ENCODE results near the gene SOX15.
"Not testable (repeated sequence)": the region's sequence is repeated elsewhere in the genome, so short reads cannot be mapped to it uniquely, and the experiment has no call there.

The SOX15 gene

DNA sequence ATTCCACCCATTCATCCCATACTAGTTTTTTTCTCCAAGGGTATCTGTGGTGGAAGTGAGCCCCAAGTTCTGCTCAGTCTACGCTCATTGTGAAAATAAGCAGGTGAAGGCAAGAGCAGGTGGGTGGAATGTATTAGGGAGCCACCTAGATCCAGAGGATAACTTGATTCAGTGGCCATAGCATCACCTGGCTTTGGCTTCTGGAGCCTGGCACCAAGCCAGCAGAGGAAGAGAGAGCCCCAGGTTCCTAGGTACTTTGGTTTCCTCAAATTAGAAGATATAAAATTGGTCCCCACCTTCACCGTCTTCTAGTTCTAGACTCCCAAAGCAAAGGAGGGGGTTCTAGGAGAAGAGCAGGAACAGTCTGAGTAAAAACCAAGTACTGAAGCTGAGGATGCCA, 20.7 kb upstream of the SOX15 start:
- DNase-seq (ENCODE audit: low spot score) = no peak

DNA sequence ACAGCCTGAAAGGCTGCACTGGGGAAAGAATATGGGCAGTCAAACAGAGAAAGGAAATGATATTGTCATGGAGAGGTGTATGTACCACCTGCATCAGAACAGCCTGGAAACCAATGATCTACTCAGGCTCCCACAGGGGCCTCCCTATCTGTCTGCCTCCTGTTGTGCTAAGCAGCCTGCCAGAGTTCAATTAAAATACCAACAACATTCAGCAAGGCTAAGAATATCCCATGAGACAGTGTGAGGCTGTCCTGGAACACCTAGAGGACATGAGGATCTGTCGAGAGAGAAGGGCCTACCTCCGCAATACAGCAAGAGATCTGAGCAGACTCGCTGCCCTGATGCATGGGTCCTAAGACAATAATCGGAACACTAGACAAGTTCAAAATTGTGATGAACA, 16.4 kb upstream of the SOX15 start:
- H3K4me3 ChIP-seq = no peak overlapping the region
- no peak overlapping the region for H3K27ac ChIP-seq
- DNase-seq (ENCODE audit: low spot score) = no peak
- TF ChIP-seq, protein P1, sequence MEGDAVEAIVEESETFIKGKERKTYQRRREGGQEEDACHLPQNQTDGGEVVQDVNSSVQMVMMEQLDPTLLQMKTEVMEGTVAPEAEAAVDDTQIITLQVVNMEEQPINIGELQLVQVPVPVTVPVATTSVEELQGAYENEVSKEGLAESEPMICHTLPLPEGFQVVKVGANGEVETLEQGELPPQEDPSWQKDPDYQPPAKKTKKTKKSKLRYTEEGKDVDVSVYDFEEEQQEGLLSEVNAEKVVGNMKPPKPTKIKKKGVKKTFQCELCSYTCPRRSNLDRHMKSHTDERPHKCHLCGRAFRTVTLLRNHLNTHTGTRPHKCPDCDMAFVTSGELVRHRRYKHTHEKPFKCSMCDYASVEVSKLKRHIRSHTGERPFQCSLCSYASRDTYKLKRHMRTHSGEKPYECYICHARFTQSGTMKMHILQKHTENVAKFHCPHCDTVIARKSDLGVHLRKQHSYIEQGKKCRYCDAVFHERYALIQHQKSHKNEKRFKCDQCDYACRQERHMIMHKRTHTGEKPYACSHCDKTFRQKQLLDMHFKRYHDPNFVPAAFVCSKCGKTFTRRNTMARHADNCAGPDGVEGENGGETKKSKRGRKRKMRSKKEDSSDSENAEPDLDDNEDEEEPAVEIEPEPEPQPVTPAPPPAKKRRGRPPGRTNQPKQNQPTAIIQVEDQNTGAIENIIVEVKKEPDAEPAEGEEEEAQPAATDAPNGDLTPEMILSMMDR (IDR thresholded peaks at IDR 0.05) = no peak

More for the DNA sequence above, 20.7 kb upstream of the SOX15 start:
- TF ChIP-seq, protein P1 (IDR thresholded peaks at IDR 0.05) = no peak
- H3K4me3 ChIP-seq = no peak overlapping the region
- no peak overlapping the region for H3K27ac ChIP-seq

DNA sequence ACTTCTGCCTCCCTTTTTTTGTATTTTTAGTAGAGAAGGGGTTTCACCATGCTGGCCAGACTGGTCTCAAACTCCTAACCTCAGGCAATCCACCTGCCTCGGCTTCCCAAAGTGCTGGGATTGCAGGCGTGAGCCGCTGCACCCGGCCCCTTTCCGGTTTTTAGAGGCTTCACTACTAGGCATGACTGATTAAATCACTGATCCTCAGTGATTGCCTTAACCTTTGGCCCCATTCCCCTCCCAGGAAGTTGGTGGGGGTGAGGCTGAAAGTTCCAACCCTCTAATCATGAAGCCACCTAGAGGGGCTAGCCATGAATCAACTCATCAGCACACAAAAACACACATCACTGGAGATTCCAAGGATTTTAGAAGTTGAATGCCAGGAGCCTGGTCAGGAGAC, 7.7 kb upstream of the SOX15 start:
- not testable (repeated sequence) for DNase-seq (ENCODE audit: low spot score); H3K27ac ChIP-seq; H3K4me3 ChIP-seq

DNA sequence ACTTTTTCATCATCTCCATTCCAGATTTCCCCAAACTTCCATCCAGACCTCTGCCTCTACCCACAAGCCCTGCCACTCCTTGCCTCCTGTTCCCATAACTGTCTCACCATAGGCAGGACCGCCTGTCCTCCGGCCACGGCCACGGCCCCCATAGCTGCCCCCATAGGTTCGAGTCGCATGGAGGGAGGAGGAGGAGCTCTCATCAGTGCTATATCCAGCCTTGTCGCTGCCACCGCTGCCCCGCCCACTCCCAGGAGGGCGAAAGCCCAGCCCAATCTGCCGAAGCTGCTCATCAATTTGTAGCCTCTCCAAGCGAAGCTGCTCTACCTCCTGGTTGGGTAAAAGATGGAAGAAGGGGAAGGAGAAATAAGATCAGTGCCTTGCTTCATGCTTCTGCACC, 3.4 kb upstream of the SOX15 start:
- Histone ChIP-seq H3K4me3 (no peak overlapping the region), H3K27ac (no peak overlapping the region)
- no peak for DNase-seq (ENCODE audit: low spot score)
- TF ChIP-seq, protein P1 (IDR thresholded peaks at IDR 0.05) = no peak

DNA sequence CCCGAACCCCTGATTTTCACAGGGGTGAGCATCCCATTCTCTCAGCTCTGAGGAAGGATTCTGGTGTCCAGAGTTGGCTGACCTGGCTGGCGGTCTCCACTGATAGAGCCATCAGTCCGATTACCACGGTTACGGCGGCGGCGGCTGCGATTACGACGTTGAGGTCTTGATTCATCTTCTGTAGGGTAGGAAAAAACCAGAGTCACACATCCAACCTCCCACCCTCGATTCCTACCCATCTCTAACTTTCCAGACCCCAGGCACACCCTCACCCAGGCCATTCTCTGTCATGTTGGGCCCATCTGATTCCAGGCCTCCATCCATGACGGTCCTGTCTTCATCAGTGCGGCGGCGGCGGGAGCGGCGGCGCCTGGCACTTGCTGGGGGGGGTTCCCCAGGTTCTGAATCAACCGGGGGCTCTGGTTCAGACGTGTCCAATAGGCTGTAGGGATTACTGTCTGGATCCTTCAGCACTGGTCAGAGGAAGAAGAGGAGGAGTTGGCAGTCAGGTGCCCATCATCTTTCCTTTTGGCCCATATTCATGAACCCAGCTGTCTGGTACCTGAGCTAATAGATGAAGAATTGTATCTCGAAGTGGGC, 2.6 kb upstream of the SOX15 start:
- H3K27ac ChIP-seq = no peak overlapping the region

DNA sequence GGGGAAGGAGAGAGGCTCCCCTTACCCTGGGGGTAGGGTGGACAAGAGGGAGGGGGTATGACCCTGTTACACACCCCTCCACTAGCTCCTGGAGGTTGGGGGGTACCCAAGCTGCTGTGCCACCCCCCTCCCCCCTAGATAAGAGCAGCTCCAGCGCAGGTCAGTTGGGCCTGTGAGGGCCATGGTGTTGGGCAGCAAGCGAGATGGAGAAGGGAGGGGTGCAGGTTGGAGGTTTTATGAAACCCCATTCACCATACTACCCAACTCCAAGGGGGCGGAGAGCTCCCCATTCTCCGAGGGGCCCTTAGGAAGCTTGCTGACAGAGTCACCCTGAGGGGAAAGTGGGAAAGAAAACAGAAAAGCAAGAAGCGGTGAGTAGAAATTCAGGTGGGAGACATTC, 1.7 kb upstream of the SOX15 start:
- Histone ChIP-seq H3K27ac (no peak overlapping the region), H3K4me3 (no peak overlapping the region)
- TF ChIP-seq, protein P1 (IDR thresholded peaks at IDR 0.05) = no peak
- no peak for DNase-seq (ENCODE audit: low spot score)

More for the DNA sequence above, 2.6 kb upstream of the SOX15 start:
- TF ChIP-seq, protein P1 (IDR thresholded peaks at IDR 0.05) = no peak
- H3K4me3 ChIP-seq = no peak overlapping the region
- DNase-seq (ENCODE audit: low spot score) = no peak

DNA sequence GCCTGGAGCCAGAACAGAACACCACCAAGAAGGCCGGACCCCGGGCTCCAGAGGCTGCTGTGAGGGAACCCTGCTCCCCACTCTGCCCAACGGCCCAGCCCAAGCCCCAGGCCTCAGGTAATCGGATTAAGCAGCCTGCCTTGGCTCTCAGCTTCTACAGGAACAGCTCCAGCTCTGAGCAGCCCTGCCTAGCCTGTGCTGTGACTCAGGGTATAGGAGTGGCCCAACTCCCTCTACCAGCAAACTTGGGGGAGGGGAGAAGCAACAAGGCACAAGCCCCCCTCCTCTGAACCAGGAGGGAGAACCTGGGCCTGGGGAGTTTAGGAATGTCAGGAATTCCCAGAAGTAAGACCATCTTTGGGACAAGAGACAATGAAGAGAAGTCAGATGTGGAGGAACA, 849 bp upstream of the SOX15 start:
- Histone ChIP-seq H3K27ac (no peak overlapping the region), H3K4me3 (no peak overlapping the region)
- no peak for DNase-seq (ENCODE audit: low spot score)
- TF ChIP-seq, protein P1 (IDR thresholded peaks at IDR 0.05) = no peak
